SJCRH30 (cell line): ENCODE data around the gene SPACA7. TPM values are rescaled to one million over a fixed set of nuclear protein-coding genes. Genes with fewer than 3 reads are reported as not detected.
"Not testable (repeated sequence)": the region's sequence is repeated elsewhere in the genome, so short reads cannot be mapped to it uniquely, and the experiment has no call there.

Source experiments
- DNase-seq, 2 experiments: peaks; one replicate each; pipeline ENCODE4 v3.0.0-alpha.2; 2015 to 2020
- H3K27ac ChIP-seq: fragments of 250-450 bp; sonication (Bioruptor Pico); 2 replicates; pipeline ENCODE4 v1.5.1; 2020; ENCODE audit warnings: mild to moderate bottlenecking, moderate library complexity
- H3K27me3 ChIP-seq: fragments of 250-450 bp; sonication (Bioruptor Pico); 2 replicates; pipeline ENCODE4 v1.5.1; 2020; ENCODE audit warnings: mild to moderate bottlenecking, moderate library complexity
- H3K36me3 ChIP-seq: fragments of 250-450 bp; sonication (Bioruptor Pico); 2 replicates; pipeline ENCODE4 v1.5.1; 2020; ENCODE audit warnings: mild to moderate bottlenecking, moderate library complexity
- H3K4me1 ChIP-seq: fragments of 250-450 bp; sonication (Bioruptor Pico); 2 replicates; pipeline ENCODE4 v1.5.1; 2020; ENCODE audit warnings: mild to moderate bottlenecking, moderate library complexity
- H3K4me3 ChIP-seq: fragments of 250-450 bp; sonication (Bioruptor Pico); 2 replicates; pipeline ENCODE4 v1.5.1; 2020; ENCODE audit warnings: mild to moderate bottlenecking, moderate library complexity
- H3K9me3 ChIP-seq: fragments of 250-450 bp; sonication (Bioruptor Pico); replicated peaks from 2 replicates; pipeline ENCODE4 v1.5.1; 2020; ENCODE audit warnings: mild to moderate bottlenecking, moderate library complexity
- total RNA-seq: library from RNA; depleted of rRNA; stranded (reverse); fragments of >200 nt; shearing (Covaris generic); gene quantifications from 2 replicates; pipeline ENCODE4 v1.2.3, GENCODE V29; 2014

Gene SPACA7
- total RNA-seq, 1 experiment from 2014 or later, result not detected

GRCh38 chr13:112363867-112364528 lies 12.2 kb upstream of the SPACA7 start:
- H3K4me3 ChIP-seq, result no peak overlapping the region

DNA sequence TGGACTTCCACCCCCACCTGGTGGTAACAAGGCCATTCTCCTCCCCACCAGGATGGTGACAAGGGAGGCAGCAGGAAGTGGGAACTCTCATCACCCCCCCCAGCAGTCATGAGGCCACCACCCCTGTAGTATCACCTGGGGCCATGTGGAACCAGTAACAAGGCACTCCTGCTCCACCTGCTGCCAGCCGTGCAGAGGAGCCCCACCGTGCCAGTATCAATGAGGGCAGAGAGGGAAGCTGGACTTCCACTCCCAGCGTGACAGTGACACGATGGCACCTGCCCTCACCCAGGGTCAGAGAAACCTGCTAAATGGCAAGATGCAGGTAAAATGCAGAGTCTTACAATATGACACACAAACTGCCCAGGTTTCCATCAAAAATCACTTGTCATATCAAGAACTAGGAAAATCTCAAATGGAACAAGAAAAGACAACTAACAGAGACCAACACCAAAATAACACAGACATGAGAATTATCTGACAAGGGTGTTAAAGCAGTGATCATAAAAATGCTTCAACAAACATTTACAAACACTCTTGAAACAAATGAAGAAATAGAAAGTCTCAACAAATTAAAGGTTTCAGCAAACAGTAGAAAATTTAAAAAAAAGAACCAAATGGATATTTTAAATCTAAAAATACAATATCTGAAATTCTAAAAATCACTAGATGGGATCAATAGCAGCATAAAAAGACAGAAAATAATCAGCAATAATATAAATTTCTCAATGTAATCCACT lies 9.1 kb upstream of the SPACA7 start:
- Histone ChIP-seq H3K4me3 (no peak overlapping the region), H3K4me1 (no peaks in the 10 kb centered on the region), H3K27ac (no peak overlapping the region), H3K9me3 (no peaks in the 10 kb centered on the region), H3K27me3 (no peaks in the 10 kb centered on the region), H3K36me3 (no peaks in the 10 kb centered on the region)
- no peak for DNase-seq

More at GRCh38 chr13:112363867-112364528, 12.2 kb upstream of the SPACA7 start:
- no peaks in the 10 kb centered on the region for H3K27me3 ChIP-seq
- DNase-seq, result no peak
- no peaks in the 10 kb centered on the region for H3K9me3 ChIP-seq
- H3K4me1 ChIP-seq, result no peaks in the 10 kb centered on the region
- H3K27ac ChIP-seq, result no peak overlapping the region
- H3K36me3 ChIP-seq, result no peaks in the 10 kb centered on the region

DNA sequence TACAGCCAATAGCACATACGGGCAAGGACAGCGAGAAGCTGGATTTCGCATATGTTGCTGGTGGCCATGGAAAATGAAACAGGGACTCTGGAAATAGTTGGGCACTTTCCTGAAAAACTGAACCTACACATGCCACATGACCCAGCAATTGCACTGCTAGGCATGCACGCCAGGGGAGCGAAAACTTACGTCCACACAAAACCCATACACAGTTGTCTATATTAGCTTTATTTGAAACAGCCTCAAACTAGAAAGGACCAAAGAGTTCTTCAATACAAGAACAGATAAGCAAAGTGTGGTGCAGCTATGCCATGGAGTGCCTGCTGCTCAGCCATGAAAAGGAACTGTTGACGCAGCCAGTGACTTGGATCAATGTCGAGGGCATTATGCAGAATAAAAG lies 7.3 kb upstream of the SPACA7 start:
- Histone ChIP-seq H3K27ac (no peak overlapping the region), H3K27me3 (no peaks in the 10 kb centered on the region), H3K4me1 (no peaks in the 10 kb centered on the region), H3K4me3 (no peak overlapping the region), H3K36me3 (no peaks in the 10 kb centered on the region), H3K9me3 (no peaks in the 10 kb centered on the region)
- no peak for DNase-seq

GRCh38 chr13:112370311-112370710 lies 5.8 kb upstream of the SPACA7 start:
- Histone ChIP-seq H3K27me3 (no peaks in the 10 kb centered on the region), H3K4me1 (no peaks in the 10 kb centered on the region), H3K9me3 (no peaks in the 10 kb centered on the region), H3K27ac (no peak overlapping the region), H3K4me3 (no peak overlapping the region), H3K36me3 (no peaks in the 10 kb centered on the region)
- no peak for DNase-seq

DNA sequence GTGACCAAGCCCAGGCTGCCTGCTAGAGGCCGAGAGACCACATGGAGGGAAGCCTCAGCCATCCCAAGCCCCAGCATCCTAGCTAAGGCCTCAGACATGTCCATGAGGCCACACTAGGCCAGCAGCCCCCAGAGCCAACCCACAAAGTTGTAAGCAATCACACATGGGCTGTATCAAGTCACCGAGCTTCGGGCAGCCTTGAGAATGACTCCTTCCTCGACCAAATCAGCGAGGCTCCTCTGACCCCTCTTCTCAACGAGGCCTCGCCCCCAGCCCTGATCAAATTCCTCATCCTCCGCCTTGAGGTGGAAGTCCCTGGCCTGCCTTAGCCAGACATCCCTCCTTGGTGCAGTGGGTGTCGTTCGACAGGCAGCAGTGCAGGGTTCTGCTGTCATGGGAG lies 1.9 kb upstream of the SPACA7 start:
- no peaks in the 10 kb centered on the region for H3K4me1 ChIP-seq
- H3K36me3 ChIP-seq, result no peaks in the 10 kb centered on the region
- no peaks in the 10 kb centered on the region for H3K27me3 ChIP-seq
- no peak overlapping the region for H3K4me3 ChIP-seq
- H3K9me3 ChIP-seq, result no peaks in the 10 kb centered on the region
- H3K27ac ChIP-seq, result no peak overlapping the region
- no peak for DNase-seq

DNA sequence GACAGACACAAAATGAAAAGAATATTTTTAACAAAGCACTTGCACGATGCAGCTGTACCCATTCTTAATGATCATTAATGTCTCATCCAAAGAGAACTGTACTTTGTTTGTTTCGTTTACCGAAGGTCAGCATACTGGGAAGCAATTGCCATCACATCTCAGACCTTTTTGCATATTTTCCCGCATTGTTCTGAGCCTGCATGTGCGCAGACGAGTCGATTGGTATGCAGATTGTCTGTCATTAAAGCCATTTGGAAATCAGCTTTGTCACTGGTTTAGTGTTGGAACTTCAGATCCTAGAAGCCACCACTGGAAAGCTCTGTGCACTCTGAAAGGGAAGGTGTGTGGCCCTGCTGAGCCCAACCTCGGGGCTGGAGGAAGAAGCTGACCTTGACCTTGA lies 15.6 kb downstream of the SPACA7 start:
- H3K36me3 ChIP-seq, result no peaks in the 10 kb centered on the region
- H3K9me3 ChIP-seq, result no peaks in the 10 kb centered on the region
- H3K27me3 ChIP-seq, result no peaks in the 10 kb centered on the region
- no peaks in the 10 kb centered on the region for H3K4me1 ChIP-seq
- no peak for DNase-seq
- H3K4me3 ChIP-seq, result no peak overlapping the region
- H3K27ac ChIP-seq, result no peak overlapping the region

DNA sequence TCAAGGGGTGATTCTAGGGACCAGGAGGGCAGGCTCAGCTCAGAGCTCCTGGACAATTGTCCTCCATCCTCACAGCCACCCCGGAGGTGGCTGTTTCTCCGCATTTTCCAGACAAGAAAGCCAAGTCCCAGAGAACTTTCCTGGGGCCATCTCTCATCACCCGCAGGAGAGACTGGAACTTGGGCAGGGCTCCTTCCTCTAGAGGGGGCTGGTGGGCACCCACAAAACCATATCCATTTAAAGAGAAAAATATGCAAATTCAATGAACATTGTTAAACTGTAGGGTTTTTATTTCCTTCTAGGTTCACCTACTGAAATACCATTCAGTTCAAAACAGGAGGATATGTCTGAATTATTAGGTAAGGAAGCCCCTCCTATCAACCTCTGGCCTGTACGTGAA lies 16.6 kb downstream of the SPACA7 start:
- no peaks in the 10 kb centered on the region for H3K36me3 ChIP-seq
- no peak overlapping the region for H3K4me3 ChIP-seq
- H3K9me3 ChIP-seq, result no peaks in the 10 kb centered on the region
- no peaks in the 10 kb centered on the region for H3K4me1 ChIP-seq
- DNase-seq, result no peak
- H3K27me3 ChIP-seq, result no peaks in the 10 kb centered on the region
- no peak overlapping the region for H3K27ac ChIP-seq

DNA sequence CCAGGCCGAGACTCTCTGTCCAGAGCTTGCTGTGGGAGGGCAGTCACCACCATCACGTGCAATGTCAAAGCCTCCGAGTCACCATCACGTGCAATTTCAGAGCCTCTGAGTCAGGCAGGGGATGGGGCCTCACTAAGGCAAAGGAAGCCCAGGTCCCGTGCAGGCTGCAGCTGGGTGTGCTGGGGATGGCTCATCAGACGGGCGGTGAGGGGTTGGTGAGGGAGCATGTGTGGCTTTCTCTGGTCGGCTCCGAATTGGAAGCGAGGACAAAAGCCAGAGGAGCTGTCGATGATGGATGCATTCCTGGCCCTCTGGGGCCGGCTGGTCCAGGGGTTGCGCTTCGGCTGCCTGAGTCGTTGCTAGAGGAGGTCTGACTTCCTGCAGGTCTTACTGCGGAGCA lies 18.9 kb downstream of the SPACA7 start:
- H3K4me3 ChIP-seq, H3K9me3 ChIP-seq, H3K36me3 ChIP-seq, H3K27ac ChIP-seq, H3K4me1 ChIP-seq, DNase-seq, H3K27me3 ChIP-seq: not testable (repeated sequence)

DNA sequence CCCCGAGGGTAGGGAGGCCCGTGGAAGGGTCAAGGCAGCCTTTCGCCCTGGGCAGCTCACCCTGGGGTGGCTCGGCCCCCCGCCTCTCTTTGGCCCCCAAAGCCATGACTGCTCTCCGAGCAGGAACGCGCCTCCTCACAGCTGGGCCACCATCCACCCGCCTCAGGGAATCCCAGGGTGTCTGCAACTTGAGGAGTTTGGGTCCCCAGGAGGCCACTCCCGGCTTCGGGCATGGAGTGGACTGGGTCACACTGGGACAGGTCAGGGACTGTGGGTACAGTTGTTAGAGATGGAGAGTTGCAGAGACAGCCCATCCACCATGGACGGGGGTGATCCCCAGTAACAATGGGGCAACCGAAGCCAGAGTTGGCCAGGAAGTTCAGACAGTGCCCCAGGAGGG lies 19.8 kb downstream of the SPACA7 start:
- not testable (repeated sequence) for H3K4me3 ChIP-seq, H3K27ac ChIP-seq, H3K9me3 ChIP-seq, H3K4me1 ChIP-seq, DNase-seq, H3K36me3 ChIP-seq, H3K27me3 ChIP-seq

- no peak overlapping the region for H3K27ac ChIP-seq
- H3K36me3 ChIP-seq, result no peaks in the 10 kb centered on the region
- H3K27me3 ChIP-seq, result no peaks in the 10 kb centered on the region
- H3K4me1 ChIP-seq, result no peaks in the 10 kb centered on the region
- H3K4me3 ChIP-seq, result no peak overlapping the region
- no peak for DNase-seq
- no peaks in the 10 kb centered on the region for H3K9me3 ChIP-seq
Measured at GRCh38 chr13:112397108-112397507, 21.0 kb downstream of the SPACA7 start.

DNA sequence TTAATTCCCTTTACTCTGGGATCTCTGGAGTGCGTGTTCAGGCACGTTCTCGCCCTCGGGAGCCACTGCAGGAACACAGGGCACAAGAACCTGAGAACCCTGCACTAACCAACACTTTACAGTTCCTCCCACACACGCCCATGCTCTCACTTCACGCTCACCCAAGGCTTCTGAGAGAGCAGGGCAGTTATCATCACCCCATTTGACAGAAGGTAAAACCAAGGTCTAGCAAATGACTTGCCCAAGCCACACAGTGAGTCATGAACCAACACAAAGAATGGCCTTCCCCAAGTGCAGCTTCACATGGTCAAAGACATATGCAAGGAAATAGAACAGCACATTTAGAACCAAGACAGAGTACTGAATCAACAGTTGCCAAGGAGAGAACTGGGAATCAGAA lies 22.2 kb downstream of the SPACA7 start:
- not testable (repeated sequence) for H3K4me1 ChIP-seq, H3K27me3 ChIP-seq, DNase-seq

DNA sequence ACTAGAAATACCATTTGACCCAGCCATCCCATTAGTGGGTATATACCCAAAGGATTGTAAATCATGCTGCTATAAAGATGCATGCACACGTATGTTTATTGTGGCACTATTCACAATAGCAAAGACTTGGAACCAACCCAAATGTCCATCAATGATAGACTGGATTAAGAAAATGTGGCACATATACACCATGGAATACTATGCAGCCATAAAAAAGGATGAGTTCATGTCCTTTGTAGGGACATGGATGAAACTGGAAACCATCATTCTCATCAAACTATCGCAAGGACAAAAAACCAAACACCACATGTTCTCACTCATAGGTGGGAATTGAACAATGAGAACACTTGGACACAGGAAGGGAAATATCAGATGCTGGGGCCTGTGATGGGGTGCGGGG lies 33.7 kb downstream of the SPACA7 start:
- not testable (repeated sequence) for DNase-seq, H3K4me3 ChIP-seq, H3K9me3 ChIP-seq, H3K4me1 ChIP-seq, H3K36me3 ChIP-seq, H3K27ac ChIP-seq, H3K27me3 ChIP-seq

More for the DNA sequence above, 22.2 kb downstream of the SPACA7 start:
- not testable (repeated sequence) for H3K4me3 ChIP-seq, H3K9me3 ChIP-seq, H3K36me3 ChIP-seq, H3K27ac ChIP-seq

GRCh38 chr13:112416647-112417046 lies 40.5 kb downstream of the SPACA7 start:
- no peak for DNase-seq
- H3K27ac ChIP-seq, result no peak overlapping the region
- no peaks in the 10 kb centered on the region for H3K27me3 ChIP-seq
- H3K9me3 ChIP-seq, result 0 out of 2 replicates have a peak, but pooled peaks cover 5% of the 10 kb centered on the region
- H3K36me3 ChIP-seq, result no peaks in the 10 kb centered on the region
- no peak overlapping the region for H3K4me3 ChIP-seq
- H3K4me1 ChIP-seq, result no peaks in the 10 kb centered on the region

GRCh38 chr13:112417079-112417478 lies 40.9 kb downstream of the SPACA7 start:
- Histone ChIP-seq H3K27me3 (no peaks in the 10 kb centered on the region), H3K9me3 (0 out of 2 replicates have a peak, but pooled peaks cover 5% of the 10 kb centered on the region), H3K27ac (no peak overlapping the region), H3K36me3 (no peaks in the 10 kb centered on the region), H3K4me1 (no peaks in the 10 kb centered on the region), H3K4me3 (no peak overlapping the region)
- DNase-seq, result no peak

GRCh38 chr13:112424098-112424497 lies 47.9 kb downstream of the SPACA7 start:
- DNase-seq, result no peak
- no peak overlapping the region for H3K27ac ChIP-seq
- H3K27me3 ChIP-seq, result no peaks in the 10 kb centered on the region
- H3K4me1 ChIP-seq, result no peaks in the 10 kb centered on the region
- H3K36me3 ChIP-seq, result no peaks in the 10 kb centered on the region
- H3K4me3 ChIP-seq, result no peak overlapping the region
- 0 out of 2 replicates have a peak, but pooled peaks cover 5% of the 10 kb centered on the region for H3K9me3 ChIP-seq

DNA sequence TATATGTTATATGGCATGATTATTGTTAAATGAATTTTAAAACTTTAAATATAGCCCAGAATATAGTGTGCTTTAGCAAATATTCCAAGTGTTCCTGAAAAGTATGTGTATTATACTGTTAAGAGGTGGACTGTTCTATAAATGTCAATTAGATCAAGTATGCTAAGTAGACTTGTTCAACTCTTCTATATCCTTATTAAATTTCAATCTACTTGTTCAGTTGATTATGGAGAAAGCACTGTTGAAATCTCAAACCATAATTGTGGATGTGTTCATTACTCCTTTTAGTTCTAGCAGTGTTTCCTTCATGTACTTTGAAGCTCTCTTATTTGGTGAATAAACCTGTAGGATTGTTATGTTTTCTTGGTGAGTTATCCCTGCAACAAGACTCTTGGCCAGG lies 52.5 kb downstream of the SPACA7 start:
- Histone ChIP-seq H3K9me3 (no peaks in the 10 kb centered on the region), H3K4me1 (no peaks in the 10 kb centered on the region), H3K27me3 (no peaks in the 10 kb centered on the region), H3K27ac (no peak overlapping the region), H3K36me3 (no peaks in the 10 kb centered on the region), H3K4me3 (no peak overlapping the region)
- no peak for DNase-seq
